Activated T-helper 1 cell treated with anti-CD3 and anti-CD28 coated beads, Interleukin-2, amount 50 U/mL, for 16 hours (primary cell): ENCODE results near the gene HOXA11.

Experiments
- DNase-seq, 2 donors: peaks; one replicate each; pipeline ENCODE4 v3.0.0-alpha.2; 2020; ENCODE audit warnings: low read depth in 1 of 2, low spot score in 1 of 2

Gene HOXA11

DNA sequence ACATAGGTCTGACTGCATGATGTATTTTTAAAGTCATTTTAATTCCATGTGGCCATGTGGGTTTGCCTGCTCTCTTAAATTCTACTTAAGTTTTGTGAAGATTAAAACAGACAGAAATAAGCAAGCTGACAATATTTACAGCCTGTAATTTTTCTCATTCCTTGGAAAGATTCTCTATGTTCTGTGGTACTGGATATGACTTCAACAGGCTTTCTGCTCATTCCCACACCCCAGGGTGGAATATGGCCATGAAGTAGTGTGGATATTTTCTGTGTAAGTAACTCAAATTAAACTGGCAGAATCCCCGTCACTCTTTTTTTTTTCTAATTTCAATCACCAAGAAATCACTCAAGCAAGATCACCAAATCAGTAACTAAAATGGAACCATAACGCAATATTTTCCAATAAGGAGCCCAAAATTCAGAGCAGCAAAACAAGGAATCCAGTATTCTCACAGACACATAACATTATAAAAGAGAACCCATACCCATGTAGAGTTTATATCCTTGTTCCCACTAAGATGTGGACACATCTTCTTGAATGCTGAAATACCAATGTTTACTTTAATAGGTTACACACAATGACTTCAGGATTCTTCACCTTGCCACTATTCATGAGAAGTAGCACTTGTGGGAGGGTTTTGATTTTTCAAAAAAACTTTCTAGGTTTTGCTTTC is 47.3 kb downstream of the HOXA11 start:
- no peak for DNase-seq

DNA sequence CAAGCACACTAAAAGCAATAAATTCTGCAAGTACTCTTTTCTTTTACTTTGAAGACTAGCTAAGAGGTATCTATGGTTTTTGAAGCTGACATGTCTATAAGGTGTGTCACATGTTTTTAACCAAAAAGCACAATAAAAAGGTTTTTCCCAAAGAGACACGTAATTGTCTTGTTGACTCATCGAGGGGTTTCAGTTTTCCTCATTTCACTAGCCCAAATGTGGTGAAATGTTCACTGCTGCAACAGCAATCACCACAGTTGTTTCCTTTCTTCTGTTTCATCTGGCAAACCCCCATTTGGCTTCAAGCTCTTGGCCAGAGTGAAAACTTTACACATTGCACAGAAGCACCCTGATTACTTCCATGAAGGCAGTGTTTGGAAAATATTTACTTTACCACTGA is 50.6 kb downstream of the HOXA11 start:
- no peak for DNase-seq

DNA sequence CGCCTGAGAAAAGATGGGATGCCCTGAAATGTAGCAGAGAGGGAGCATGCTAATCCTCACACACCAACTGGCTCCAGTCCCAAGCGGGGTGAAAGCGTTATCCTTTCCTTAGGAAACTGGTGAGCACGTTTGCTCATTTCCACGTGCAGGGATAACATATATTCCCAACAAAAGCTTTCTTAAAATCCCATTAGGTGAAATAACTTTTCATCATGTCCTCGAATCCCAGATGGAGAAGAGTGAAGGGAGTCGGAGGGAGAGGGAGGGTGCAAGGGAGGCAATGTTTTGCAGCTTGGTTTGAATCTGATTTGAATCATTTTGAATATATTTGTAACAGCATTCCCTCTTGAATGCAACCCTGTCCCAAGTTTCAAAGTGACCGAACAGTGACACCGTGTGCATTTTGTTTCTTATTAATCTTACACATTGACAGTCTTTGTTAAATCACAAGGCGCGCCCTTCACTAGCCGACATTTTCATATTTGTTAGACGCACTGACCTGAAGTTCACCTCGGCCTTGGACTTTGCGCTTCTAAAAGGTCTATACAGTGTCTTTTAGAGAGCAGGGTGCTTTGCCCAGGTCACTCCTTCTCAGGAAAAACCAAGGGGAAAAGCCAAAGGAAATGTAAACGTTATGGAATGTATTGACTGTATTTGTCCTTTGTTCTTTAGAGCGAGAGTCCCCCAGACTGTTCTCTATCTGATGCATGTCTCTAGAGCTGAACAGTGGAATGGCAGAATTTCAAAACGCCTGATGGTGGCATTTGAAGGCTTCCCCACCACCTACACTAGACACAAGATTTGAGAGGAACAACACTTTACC is 51.4 kb downstream of the HOXA11 start:
- DNase-seq, result no peak

DNA sequence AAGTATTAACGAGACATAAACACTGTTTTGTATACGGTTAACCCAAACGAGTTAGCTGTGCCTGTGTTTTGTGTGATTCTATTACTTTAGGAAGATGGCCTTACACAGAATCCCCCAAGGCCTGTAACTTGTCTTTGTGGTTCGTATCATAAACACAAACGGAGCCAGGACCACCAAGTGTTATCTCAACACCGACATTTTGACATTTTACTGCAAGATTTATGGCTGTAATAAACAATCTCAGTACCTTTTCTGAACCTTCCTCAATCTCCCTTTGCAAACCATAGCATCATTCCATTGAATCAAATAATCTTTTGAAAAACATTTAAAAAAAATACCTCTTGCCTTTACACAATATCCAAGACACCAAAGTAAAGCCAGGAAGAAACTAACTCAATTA is 52.1 kb downstream of the HOXA11 start:
- no peak for DNase-seq

DNA sequence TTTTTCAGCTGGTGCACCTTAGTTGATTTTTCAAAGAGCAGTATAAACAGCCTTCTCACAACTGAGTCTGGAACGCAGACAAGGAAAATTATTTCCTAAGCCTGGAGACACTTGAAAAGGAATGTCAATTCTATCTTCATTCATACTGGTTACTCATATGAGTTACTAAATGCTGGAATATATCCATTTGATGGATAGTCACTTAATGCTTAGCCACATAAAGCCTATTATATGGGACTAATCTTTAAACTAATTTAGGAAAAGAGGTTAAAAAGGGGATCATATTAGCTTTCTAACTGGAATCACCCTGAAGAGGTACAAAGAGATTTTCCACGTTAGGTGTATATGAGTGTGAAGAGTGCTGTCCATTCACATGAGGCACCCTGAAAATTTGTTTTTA is 52.8 kb downstream of the HOXA11 start:
- no peak for DNase-seq

DNA sequence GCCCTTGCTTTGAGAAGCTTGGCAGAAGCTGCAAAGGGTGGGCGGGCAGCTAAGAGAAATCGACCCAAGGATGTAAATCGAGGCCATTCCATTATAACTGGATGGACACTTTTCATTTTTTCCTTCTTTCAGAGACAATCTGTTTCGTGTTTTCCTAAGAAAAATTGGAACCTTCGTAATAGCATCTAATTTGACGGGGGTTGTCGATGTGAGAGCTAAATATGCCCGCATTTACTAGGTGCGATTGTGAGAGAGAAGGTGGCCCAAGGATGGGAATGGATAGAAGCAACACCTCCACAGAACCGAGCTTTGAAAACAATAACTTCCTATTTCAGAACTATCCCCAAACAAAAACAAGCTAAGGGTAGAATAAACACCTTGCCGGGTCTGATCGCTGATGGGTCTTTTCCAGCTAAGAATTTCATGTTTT is 53.6 kb downstream of the HOXA11 start:
- no peak for DNase-seq
